Glutamatergic neuron (in vitro differentiated cells): ENCODE measurements around the gene HLA-DMB. TPM values are rescaled to one million over a fixed set of nuclear protein-coding genes. Genes with fewer than 3 reads are reported as not detected.

Experiments
- DNase-seq: peaks from one replicate; pipeline ENCODE4 v3.0.0; 2022
- H3K27ac Mint-ChIP-seq: one replicate; pipeline ENCODE4 v1.8.0; 2020; ENCODE audit warnings: mild to moderate bottlenecking, mixed read lengths, inconsistent platforms; ENCODE audit not compliant: unreplicated experiment
- H3K27me3 Mint-ChIP-seq: one replicate; pipeline ENCODE4 v1.8.0; 2020; ENCODE audit warnings: mild to moderate bottlenecking, moderate library complexity, mixed read lengths, inconsistent platforms; ENCODE audit not compliant: unreplicated experiment
- H3K36me3 Mint-ChIP-seq: one replicate; pipeline ENCODE4 v1.8.0; 2020; ENCODE audit warnings: mild to moderate bottlenecking, mixed read lengths, inconsistent platforms; ENCODE audit not compliant: unreplicated experiment
- H3K4me1 Mint-ChIP-seq: one replicate; pipeline ENCODE4 v1.8.0; 2020; ENCODE audit warnings: mild to moderate bottlenecking, low read depth, mixed read lengths, inconsistent platforms; ENCODE audit not compliant: unreplicated experiment
- H3K4me3 Mint-ChIP-seq: one replicate; pipeline ENCODE4 v1.8.0; 2020; ENCODE audit warnings: mild to moderate bottlenecking, mixed read lengths, inconsistent platforms; ENCODE audit not compliant: unreplicated experiment
- H3K9me3 Mint-ChIP-seq: one replicate; pipeline ENCODE4 v1.8.0; 2020; ENCODE audit warnings: mild to moderate bottlenecking, moderate library complexity, mixed read lengths, inconsistent platforms; ENCODE audit not compliant: unreplicated experiment
- total RNA-seq: library from RNA; stranded (reverse); fragmentation: NEBNext Ultra II Directional; extraction: Animal tissue kit (Norgen Biotek cat#: 25700); gene quantifications from one replicate; pipeline ENCODE4 v1.2.1, GENCODE V29; 2021; ENCODE audit not compliant: unreplicated experiment
- TF ChIP-seq, protein P1 (sequence below): fragments of 200-600 bp; sonication (generic); IDR thresholded peaks from one replicate; pipeline ENCODE4 v1.5.0; 2021; ENCODE audit not compliant: partially characterized antibody, unreplicated experiment

HLA-DMB gene
- total RNA-seq, 1 donor from 2014 or later: not detected

DNA sequence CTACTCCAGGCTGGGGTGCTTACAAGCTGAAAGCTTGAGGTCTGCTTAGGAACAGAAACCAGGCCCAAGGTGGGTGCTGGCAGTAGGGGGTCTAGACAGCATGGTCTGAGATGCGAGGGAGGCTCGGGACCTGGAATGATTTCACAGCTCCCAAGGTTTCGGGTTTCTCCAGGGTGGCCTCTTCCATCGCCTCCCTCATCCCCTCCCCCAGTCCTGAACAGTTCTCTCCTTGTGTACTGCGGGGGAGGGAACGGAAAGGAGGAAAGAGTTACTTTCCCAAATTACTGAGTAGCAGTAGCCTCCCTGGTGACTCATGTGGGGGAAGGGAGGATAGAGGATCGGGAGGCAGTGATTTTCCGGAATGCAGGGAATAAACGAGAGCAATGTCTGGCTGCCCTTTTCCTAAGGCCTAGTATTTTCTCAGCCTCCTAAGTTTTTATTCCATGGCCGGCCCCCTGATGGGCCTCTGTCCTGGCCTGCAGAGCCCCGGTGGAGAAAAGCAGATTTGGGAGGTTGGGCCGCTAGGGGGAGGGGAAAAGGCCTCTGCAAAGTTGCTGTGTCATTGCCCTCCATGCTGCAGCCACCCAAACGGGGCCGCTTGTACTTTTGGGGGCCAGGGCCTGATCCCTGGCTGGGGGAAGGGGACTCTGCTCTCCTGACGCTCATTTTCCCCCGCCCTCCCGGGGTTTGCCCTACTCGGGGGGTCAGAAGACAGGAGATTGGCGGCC lies 29.0 kb upstream of the HLA-DMB start:
- peak; percentile 74 for DNase-seq
- Mint-ChIP-seq H3K27me3 (peaks cover 34% of the 10 kb centered on the region), H3K4me3 (peak overlapping the region; percentile 97), H3K27ac (peak overlapping the region; percentile 100), H3K4me1 (peaks cover 16% of the 10 kb centered on the region), H3K36me3 (peaks cover 5% of the 10 kb centered on the region), H3K9me3 (peaks cover 36% of the 10 kb centered on the region)
- TF ChIP-seq, protein P1, sequence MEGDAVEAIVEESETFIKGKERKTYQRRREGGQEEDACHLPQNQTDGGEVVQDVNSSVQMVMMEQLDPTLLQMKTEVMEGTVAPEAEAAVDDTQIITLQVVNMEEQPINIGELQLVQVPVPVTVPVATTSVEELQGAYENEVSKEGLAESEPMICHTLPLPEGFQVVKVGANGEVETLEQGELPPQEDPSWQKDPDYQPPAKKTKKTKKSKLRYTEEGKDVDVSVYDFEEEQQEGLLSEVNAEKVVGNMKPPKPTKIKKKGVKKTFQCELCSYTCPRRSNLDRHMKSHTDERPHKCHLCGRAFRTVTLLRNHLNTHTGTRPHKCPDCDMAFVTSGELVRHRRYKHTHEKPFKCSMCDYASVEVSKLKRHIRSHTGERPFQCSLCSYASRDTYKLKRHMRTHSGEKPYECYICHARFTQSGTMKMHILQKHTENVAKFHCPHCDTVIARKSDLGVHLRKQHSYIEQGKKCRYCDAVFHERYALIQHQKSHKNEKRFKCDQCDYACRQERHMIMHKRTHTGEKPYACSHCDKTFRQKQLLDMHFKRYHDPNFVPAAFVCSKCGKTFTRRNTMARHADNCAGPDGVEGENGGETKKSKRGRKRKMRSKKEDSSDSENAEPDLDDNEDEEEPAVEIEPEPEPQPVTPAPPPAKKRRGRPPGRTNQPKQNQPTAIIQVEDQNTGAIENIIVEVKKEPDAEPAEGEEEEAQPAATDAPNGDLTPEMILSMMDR: peak; percentile 63

DNA sequence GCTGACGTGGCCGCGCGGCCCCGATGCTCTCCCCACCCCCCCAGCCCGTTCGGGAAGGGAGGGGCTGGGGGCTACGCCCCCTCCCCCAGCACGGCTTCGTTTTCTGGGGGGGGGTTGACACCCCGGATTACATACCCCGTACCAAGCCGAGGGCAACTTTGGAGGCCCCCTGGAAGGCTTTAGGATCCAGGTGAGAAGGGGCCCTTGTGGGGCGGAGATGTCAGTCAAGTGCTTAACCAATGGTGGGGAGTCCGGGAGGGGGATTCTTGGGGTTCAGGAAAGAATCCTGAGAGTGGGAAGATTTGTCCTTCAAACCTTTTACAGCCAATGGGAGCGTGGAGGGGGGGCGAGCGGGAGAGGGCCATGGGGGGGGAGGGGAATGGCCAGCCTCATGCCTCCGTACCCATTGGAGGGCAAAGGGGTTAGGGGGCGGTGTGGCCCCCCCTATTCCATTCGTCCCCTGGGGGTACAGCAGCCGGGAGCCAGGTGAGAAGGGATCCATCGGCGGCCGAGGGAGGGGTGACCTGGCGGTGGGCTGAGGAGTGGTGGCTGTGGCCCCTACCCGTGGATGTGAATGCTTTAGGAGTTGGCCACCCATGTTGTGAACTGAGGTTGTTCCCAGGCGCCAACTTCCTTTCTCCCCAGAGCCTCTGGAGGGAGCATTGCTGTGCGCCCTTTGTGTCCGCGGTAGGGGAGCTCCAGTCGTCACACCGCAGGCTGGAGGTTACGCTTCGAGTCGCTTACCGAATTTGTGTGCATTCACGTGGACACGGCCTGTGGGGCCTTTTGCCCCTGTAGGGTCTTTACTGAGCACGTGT lies 28.2 kb upstream of the HLA-DMB start:
- Mint-ChIP-seq H3K27ac (peak overlapping the region; percentile 100), H3K27me3 (peaks cover 34% of the 10 kb centered on the region), H3K4me3 (peak overlapping the region; percentile 97), H3K9me3 (peaks cover 36% of the 10 kb centered on the region), H3K4me1 (peaks cover 15% of the 10 kb centered on the region), H3K36me3 (peaks cover 5% of the 10 kb centered on the region)
- TF ChIP-seq, protein P1: no peak
- DNase-seq: peak; percentile 69

DNA sequence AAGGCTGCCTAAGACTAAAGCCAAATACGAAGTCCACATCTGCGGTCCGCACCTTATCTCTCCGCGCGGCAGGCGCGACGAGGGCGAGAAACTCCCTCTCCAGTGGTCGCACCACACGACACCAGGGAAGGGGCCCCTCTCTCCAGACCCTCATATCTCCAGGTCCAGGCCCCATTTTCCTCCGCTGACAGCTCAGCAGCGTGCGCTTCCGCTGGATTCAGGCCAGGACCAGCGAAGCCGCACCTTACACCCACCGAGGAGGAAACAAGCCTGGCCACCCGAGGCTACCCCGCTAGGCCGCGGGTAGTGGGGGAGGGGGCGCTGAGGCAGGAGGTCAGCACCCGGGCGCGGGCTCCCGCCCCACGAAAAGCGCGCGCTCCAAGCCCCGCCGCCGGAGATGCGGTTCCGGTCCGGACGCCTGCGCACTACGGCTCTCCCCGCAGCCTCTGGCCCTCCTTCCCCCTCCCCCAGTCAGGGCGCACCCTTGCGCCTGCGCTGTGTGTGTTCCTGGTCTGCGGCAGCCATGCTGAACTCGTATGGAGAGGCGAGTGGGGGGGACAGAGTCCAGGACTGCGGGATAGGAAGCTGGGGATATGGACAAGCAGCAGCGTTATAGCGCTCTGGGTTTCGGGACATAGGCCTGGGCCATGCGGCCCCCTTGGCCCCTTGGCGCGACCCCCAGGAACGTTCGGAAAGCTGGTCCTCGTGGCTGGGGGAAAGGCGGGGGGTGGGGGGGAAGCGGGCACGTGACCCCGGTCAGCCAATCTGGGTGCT lies 27.5 kb upstream of the HLA-DMB start, which contains the start of gene BRD2:
TSS of gene BRD2 (plus strand) at position 502 of the 774 bp plus-strand sequence. CDS start 4,305 bp downstream, outside the sequence.
- Mint-ChIP-seq H3K9me3 (peaks cover 31% of the 10 kb centered on the region), H3K36me3 (peaks cover 2% of the 10 kb centered on the region), H3K4me1 (peaks cover 15% of the 10 kb centered on the region), H3K27ac (peak within 1 kb of the TSS; percentile 100), H3K4me3 (peak within 1 kb of the TSS; percentile 97), H3K27me3 (peaks cover 29% of the 10 kb centered on the region)
- TF ChIP-seq, protein P1: no peak
- DNase-seq: peak; percentile 96

DNA sequence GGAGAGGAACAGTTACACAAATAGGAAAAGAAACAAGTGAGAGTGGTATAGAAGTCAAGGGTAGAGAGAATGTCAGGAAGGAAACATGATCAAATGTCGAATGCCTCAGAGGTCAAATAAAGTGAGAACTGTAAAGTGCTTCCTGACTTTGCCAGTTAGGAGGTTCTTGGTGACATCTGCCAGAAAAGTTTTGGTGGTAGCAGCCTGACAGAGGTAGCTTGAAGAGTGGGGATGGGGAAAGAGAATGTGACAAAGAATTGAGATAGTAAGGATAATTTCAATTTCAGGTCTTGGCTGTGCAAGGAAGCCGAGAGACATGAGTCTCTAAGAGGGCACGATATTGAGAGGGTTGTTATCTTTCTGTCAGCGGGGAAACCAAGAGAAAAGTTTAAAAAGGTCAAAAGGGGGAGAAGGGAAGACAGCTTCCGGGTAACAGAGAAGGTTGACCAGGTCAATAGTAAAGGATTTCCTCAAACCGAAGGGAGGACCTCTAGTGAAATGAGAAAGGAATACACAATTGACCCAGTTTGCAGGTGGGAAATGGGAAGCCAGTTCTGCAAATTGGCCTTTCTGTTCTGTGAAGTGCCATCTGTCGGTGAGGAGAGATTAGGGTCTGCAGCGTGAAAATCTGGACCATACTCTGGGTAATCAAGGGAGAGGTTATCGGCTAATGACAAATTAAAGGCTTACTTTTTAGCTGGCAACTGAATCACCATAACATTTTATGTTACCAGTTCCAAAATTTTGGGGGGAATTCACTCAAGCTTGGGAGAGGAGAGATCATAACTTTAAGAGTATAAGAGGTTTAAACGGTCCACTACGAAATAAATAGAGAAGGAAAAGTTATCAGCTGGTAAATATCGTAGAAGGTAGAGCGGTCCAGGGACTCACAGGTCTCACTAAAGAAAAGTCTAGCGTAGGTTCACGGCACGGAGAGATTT lies 26.6 kb upstream of the HLA-DMB start:
- Mint-ChIP-seq H3K4me1 (peaks cover 15% of the 10 kb centered on the region), H3K27ac (peak overlapping the region; percentile 95), H3K27me3 (peaks cover 26% of the 10 kb centered on the region), H3K36me3 (no peaks in the 10 kb centered on the region), H3K4me3 (peak overlapping the region; percentile 97), H3K9me3 (peaks cover 25% of the 10 kb centered on the region)
- DNase-seq: no peak
- TF ChIP-seq, protein P1: no peak
